Measurements from ENCODE around the gene IL4.
A peak's percentile ranks its signal among the peaks of the same experiment; 100 is the strongest.
"Not testable (repeated sequence)": the region's sequence is repeated elsewhere in the genome, so short reads cannot be mapped to it uniquely, and the experiment has no call there.

IL4 gene

DNA sequence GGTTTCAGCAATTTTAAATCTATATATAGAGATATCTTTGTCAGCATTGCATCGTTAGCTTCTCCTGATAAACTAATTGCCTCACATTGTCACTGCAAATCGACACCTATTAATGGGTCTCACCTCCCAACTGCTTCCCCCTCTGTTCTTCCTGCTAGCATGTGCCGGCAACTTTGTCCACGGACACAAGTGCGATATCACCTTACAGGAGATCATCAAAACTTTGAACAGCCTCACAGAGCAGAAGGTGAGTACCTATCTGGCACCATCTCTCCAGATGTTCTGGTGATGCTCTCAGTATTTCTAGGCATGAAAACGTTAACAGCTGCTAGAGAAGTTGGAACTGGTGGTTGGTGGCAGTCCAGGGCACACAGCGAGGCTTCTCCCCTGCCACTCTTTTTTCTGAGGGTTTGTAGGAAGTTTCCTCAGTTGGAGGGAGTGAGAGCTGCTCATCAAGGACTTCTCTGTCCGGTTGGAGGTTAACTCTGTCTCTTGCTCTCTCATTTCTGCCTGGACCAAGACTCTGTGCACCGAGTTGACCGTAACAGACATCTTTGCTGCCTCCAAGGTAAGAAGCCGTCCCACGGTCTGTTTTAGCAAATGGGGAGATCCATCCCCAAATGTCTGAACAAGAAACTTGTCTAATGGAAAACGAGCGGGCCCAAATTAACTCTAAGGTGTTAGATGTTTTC is at the start of gene IL4:
IL4 (plus strand) TSS at position 51 of the 692 bp plus-strand sequence; CDS start at position 113, 62 bp downstream.
- in situ Hi-C loops (cut with MboI; ENCODE audit: low sequenced_read_pairs, unreplicated experiment): no loop called here
- DNase-seq (ENCODE audit: low spot score): no peak
- TF ChIP-seq, protein P1, sequence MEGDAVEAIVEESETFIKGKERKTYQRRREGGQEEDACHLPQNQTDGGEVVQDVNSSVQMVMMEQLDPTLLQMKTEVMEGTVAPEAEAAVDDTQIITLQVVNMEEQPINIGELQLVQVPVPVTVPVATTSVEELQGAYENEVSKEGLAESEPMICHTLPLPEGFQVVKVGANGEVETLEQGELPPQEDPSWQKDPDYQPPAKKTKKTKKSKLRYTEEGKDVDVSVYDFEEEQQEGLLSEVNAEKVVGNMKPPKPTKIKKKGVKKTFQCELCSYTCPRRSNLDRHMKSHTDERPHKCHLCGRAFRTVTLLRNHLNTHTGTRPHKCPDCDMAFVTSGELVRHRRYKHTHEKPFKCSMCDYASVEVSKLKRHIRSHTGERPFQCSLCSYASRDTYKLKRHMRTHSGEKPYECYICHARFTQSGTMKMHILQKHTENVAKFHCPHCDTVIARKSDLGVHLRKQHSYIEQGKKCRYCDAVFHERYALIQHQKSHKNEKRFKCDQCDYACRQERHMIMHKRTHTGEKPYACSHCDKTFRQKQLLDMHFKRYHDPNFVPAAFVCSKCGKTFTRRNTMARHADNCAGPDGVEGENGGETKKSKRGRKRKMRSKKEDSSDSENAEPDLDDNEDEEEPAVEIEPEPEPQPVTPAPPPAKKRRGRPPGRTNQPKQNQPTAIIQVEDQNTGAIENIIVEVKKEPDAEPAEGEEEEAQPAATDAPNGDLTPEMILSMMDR (IDR thresholded peaks at IDR 0.05; ENCODE audit: borderline replicate concordance, control extremely low read depth, extremely low read depth, insufficient read depth, missing control alignments): no peak

DNA sequence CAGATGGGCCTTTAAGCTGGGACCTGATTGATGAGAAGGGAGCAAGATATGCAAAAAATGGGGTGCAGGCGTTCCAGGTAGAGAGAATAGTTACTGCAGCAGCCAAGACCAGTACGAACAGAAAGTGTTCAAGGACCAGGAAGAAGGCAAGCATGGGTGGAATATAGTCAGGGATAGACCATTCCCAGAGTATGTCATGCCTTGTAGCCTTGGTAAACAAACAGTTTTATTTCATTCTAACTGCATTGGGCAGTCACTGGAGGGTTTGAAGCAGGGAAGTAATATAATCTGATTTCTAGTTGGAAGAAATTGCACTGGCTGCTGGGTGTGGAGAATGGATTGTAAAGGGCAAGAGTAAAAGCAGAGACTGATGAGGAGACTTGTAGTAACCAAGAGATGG is 46.3 kb upstream of the IL4 start:
- TF ChIP-seq, protein P1 (IDR thresholded peaks at IDR 0.05; ENCODE audit: borderline replicate concordance, control extremely low read depth, extremely low read depth, insufficient read depth, missing control alignments): no peak
- in situ Hi-C loops (cut with MboI; ENCODE audit: low sequenced_read_pairs, unreplicated experiment): no loop called here
- DNase-seq (ENCODE audit: low spot score): no peak

DNA sequence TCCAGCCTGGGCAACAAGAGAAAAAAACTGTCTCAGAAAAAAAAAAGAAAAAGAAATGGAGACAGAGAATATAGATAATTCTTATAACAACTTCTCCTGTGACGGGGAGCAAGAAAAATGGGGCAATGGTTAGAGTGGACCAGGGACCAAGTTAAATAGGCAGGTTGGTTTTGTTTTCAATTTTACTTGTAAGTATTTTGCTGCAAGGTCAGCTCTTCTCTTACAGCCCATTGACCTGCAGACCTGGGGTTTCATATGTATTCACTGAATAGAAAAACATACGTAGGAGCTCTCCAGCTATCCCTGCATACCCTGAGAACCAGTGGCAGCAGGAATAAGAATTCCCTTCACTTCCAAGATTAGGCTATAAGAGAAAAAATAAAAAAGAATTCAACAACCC is 45.0 kb upstream of the IL4 start:
- peak; percentile 58 for DNase-seq (ENCODE audit: low spot score)
- in situ Hi-C loops (cut with MboI; ENCODE audit: low sequenced_read_pairs, unreplicated experiment): no loop called here
- TF ChIP-seq, protein P1 (IDR thresholded peaks at IDR 0.05; ENCODE audit: borderline replicate concordance, control extremely low read depth, extremely low read depth, insufficient read depth, missing control alignments): no peak

DNA sequence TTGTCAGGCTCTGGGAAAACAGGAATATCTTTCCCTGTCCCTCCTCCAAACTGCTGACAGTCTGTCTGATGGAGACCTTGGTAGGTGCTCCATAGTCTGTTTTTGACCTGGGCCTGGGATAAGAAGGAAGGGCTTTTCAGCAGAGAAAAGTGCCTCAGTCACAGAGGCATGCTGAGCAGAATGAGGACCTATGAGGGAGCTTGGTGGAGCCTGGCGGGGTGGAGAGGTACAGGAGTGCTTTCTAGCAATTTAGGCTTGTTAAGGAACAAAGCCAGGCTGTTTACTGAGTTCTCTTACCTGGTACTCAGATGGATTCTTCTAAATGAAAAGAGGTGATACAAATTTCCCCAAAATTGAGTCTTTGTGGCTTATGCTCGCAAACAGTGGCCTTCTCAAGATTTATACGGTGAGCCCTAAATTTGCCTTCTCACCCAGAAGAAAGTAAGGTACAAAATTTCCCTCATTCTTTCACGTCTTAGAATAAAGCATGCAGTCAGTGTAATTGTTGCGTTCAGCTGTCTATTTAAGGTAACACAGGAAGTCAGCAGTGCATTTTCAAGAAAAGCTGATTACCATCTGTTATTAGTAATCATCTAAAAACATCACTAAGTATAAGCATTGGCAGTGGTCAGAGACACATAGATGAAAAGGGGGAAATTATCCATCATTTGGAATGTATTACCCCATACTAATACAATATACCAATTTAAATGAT is 44.4 kb upstream of the IL4 start:
- TF ChIP-seq, protein P1 (IDR thresholded peaks at IDR 0.05; ENCODE audit: borderline replicate concordance, control extremely low read depth, extremely low read depth, insufficient read depth, missing control alignments): no peak
- DNase-seq (ENCODE audit: low spot score): peak; percentile 55
- in situ Hi-C loops (cut with MboI; ENCODE audit: low sequenced_read_pairs, unreplicated experiment): no loop called here

DNA sequence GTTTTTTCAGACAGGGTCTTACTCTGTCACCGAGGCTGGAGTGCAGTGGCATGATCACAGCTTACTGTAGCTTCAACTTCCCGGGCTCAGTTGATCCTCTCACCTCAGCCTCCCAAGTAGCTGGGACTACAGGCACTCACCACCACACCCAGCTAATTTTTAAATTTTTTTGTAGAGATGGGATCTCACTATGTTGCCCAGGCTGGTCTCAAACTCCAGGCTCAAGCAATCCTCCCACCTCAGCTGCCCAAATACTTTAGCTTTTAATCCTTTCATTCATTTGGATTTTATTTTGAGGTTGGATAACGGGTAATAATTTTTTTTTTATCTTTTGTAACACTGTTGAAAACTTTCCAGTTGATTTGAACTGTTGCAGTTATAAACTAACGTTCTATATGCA is 40.2 kb upstream of the IL4 start:
- in situ Hi-C loops (cut with MboI; ENCODE audit: low sequenced_read_pairs, unreplicated experiment); DNase-seq (ENCODE audit: low spot score): not testable (repeated sequence)

DNA sequence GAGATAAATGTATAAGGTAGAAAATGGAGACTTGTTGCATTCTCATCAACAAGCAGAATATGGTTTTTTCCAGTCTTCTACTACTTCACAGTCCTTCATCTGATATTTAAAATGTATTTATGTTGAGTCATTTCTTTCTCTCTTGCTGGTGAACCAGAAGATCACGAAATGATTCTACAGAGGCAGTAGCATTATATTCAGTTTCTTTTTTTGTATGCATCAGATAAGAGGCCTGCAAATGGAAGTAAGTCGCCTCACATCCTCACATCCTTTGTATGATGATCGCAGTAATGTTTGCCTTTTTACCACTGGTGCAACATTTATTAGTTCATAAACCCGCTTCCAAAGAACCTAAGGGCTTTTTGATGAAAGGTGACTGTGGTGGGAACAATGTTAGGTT is 37.9 kb upstream of the IL4 start:
- DNase-seq (ENCODE audit: low spot score): peak; percentile 48
- TF ChIP-seq, protein P1 (IDR thresholded peaks at IDR 0.05; ENCODE audit: borderline replicate concordance, control extremely low read depth, extremely low read depth, insufficient read depth, missing control alignments): no peak
- in situ Hi-C loops (cut with MboI; ENCODE audit: low sequenced_read_pairs, unreplicated experiment): no loop called here

DNA sequence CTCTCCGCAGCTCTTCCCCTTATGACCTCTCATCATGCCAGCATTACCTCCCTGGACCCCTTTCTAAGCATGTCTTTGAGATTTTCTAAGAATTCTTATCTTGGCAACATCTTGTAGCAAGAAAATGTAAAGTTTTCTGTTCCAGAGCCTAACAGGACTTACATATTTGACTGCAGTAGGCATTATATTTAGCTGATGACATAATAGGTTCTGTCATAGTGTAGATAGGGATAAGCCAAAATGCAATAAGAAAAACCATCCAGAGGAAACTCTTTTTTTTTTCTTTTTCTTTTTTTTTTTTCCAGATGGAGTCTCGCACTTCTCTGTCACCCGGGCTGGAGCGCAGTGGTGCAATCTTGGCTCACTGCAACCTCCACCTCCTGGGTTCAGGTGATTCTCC is 36.5 kb upstream of the IL4 start:
- DNase-seq (ENCODE audit: low spot score): no peak
- in situ Hi-C loops (cut with MboI; ENCODE audit: low sequenced_read_pairs, unreplicated experiment): no loop called here
- TF ChIP-seq, protein P1 (IDR thresholded peaks at IDR 0.05; ENCODE audit: borderline replicate concordance, control extremely low read depth, extremely low read depth, insufficient read depth, missing control alignments): no peak

All from GM13976 (cell line).